H9 (cell line): ENCODE data around the gene CST9L. TPM values are rescaled to one million over a fixed set of nuclear protein-coding genes. Genes with fewer than 3 reads are reported as not detected.

Source experiments
- DNase-seq: peaks from one replicate; pipeline ENCODE4 v3.0.0-alpha.2; 2017
- H2AFZ ChIP-seq: one replicate; pipeline ENCODE4 v1.6.1; 2013; ENCODE audit warnings: mild to moderate bottlenecking, low read length, control low read depth, moderate library complexity
- H2AK5ac ChIP-seq: 2 replicates; pipeline ENCODE4 v1.6.1; 2013; ENCODE audit warnings: low read length, control low read depth, mixed read lengths; ENCODE audit not compliant: insufficient read length
- H2BK120ac ChIP-seq: one replicate; pipeline ENCODE4 v1.6.1; 2013; ENCODE audit warnings: low read depth, mild to moderate bottlenecking, low read length, control low read depth, inconsistent platforms; ENCODE audit not compliant: poor library complexity, severe bottlenecking
- H2BK12ac ChIP-seq: 2 replicates; pipeline ENCODE4 v1.6.1; 2013; ENCODE audit warnings: low read length, control low read depth, mixed read lengths, low read depth; ENCODE audit not compliant: insufficient read length
- H2BK15ac ChIP-seq: 2 replicates; pipeline ENCODE4 v1.6.1; 2013; ENCODE audit warnings: low read depth, low read length, control low read depth
- H2BK20ac ChIP-seq: one replicate; pipeline ENCODE4 v1.6.1; 2013; ENCODE audit warnings: low read depth, mild to moderate bottlenecking, low read length, control low read depth, inconsistent platforms; ENCODE audit not compliant: poor library complexity, severe bottlenecking
- H2BK5ac ChIP-seq: 2 replicates; pipeline ENCODE4 v1.6.1; 2013; ENCODE audit warnings: low read length, control low read depth, mixed read lengths; ENCODE audit not compliant: insufficient read length
- H3K14ac ChIP-seq: 2 replicates; pipeline ENCODE4 v1.6.1; 2013; ENCODE audit warnings: low read length, control low read depth; ENCODE audit not compliant: insufficient read depth
- H3K18ac ChIP-seq: 2 replicates; pipeline ENCODE4 v1.6.1; 2013; ENCODE audit warnings: low read depth, mild to moderate bottlenecking, mixed read lengths, low read length, control low read depth; ENCODE audit not compliant: insufficient read length
- H3K23ac ChIP-seq: 2 replicates; pipeline ENCODE4 v1.6.1; 2013; ENCODE audit warnings: low read length, control low read depth, mixed read lengths, low read depth; ENCODE audit not compliant: insufficient read length
- H3K23me2 ChIP-seq: 2 replicates; pipeline ENCODE4 v1.6.1; 2013; ENCODE audit warnings: low read depth, mild to moderate bottlenecking, mixed read lengths, low read length, control low read depth; ENCODE audit not compliant: insufficient read length, poor library complexity, severe bottlenecking
- H3K27ac ChIP-seq: 2 replicates; pipeline ENCODE4 v1.5.1; 2013; ENCODE audit warnings: low read length, control low read depth, mixed read lengths, low read depth; ENCODE audit not compliant: insufficient read length
- H3K27me3 ChIP-seq: 2 replicates; pipeline ENCODE4 v1.6.1; 2013; ENCODE audit warnings: low read length, control low read depth, inconsistent platforms; ENCODE audit not compliant: insufficient read depth
- H3K4ac ChIP-seq: 2 replicates; pipeline ENCODE4 v1.6.1; 2013; ENCODE audit warnings: low read depth, mild to moderate bottlenecking, control low read depth, inconsistent platforms, low read length, moderate library complexity
- H3K4me1 ChIP-seq: 2 replicates; pipeline ENCODE4 v1.6.1; 2013; ENCODE audit warnings: low read length, control low read depth, inconsistent platforms; ENCODE audit not compliant: insufficient read depth
- H3K4me2 ChIP-seq: 2 replicates; pipeline ENCODE4 v1.6.1; 2013; ENCODE audit warnings: low read length, control low read depth, mixed read lengths; ENCODE audit not compliant: insufficient read length, insufficient read depth
- H3K56ac ChIP-seq: 2 replicates; pipeline ENCODE4 v1.6.1; 2013; ENCODE audit warnings: low read depth, mild to moderate bottlenecking, mixed read lengths, low read length, control low read depth; ENCODE audit not compliant: insufficient read length
- H3K79me1 ChIP-seq: 2 replicates; pipeline ENCODE4 v1.6.1; 2013; ENCODE audit warnings: low read depth, mild to moderate bottlenecking, moderate library complexity, low read length, control low read depth, inconsistent platforms; ENCODE audit not compliant: insufficient read depth, poor library complexity, severe bottlenecking
- H3K79me2 ChIP-seq: 2 replicates; pipeline ENCODE4 v1.6.1; 2013; ENCODE audit warnings: low read length, control low read depth, inconsistent platforms; ENCODE audit not compliant: insufficient read depth
- H3K9ac ChIP-seq: 2 replicates; pipeline ENCODE4 v1.6.1; 2013; ENCODE audit warnings: low read length, control low read depth, mixed read lengths; ENCODE audit not compliant: insufficient read length; ENCODE audit errors: extremely low read depth
- H3K9me3 ChIP-seq: one replicate; pipeline ENCODE4 v1.6.1; 2013; ENCODE audit warnings: low read depth, low read length, inconsistent platforms; ENCODE audit not compliant: control insufficient read depth
- H3T11ph ChIP-seq: one replicate; pipeline ENCODE4 v1.6.1; 2013; ENCODE audit warnings: mild to moderate bottlenecking, low read length, control low read depth, inconsistent platforms
- H4K20me1 ChIP-seq: one replicate; pipeline ENCODE4 v1.6.1; 2013; ENCODE audit not compliant: control insufficient read depth, insufficient read length, insufficient read depth
- H4K5ac ChIP-seq: 2 replicates; pipeline ENCODE4 v1.6.1; 2013; ENCODE audit warnings: low read depth, mild to moderate bottlenecking, mixed read lengths, low read length, control low read depth; ENCODE audit not compliant: insufficient read length
- H4K8ac ChIP-seq: replicated peaks from 2 replicates; pipeline ENCODE4 v1.6.1; 2013; ENCODE audit warnings: low read length, control low read depth, mixed read lengths, low read depth; ENCODE audit not compliant: insufficient read length
- H4K91ac ChIP-seq: 2 replicates; pipeline ENCODE4 v1.6.1; 2013; ENCODE audit warnings: low read depth, mild to moderate bottlenecking, moderate library complexity, mixed read lengths, low read length, control low read depth; ENCODE audit not compliant: insufficient read length
- H3K27ac Mint-ChIP-seq, 3 experiments: 2 replicates in 2 of 3; 3 replicates in 1 of 3; pipeline ENCODE4 v1.8.0; 2020 to 2021; ENCODE audit warnings: mixed read lengths in 3 of 3, mild to moderate bottlenecking in 1 of 3, moderate library complexity in 1 of 3
- H3K27me3 Mint-ChIP-seq: 2 replicates; pipeline ENCODE4 v1.8.0; 2021; ENCODE audit warnings: low read depth, mild to moderate bottlenecking, moderate library complexity, mixed read lengths
- H3K36me3 Mint-ChIP-seq, 3 experiments: 2 replicates in 2 of 3; 3 replicates in 1 of 3; pipeline ENCODE4 v1.8.0; 2020 to 2021; ENCODE audit warnings: low read depth in 3 of 3, mixed read lengths in 3 of 3; ENCODE audit not compliant: insufficient read depth in 1 of 3
- H3K4me1 Mint-ChIP-seq, 2 experiments: 2 replicates each; pipeline ENCODE4 v1.8.0; 2020; ENCODE audit warnings: mixed read lengths in 2 of 2
- H3K4me3 Mint-ChIP-seq, 2 experiments: 2 replicates in 1 of 2; 3 replicates in 1 of 2; pipeline ENCODE4 v1.8.0; 2020 to 2021; ENCODE audit warnings: mild to moderate bottlenecking in 2 of 2, mixed read lengths in 2 of 2, moderate library complexity in 1 of 2
- H3K9me3 Mint-ChIP-seq, 2 experiments: 2 replicates in 1 of 2; 3 replicates in 1 of 2; pipeline ENCODE4 v1.8.0; 2020; ENCODE audit warnings: mild to moderate bottlenecking in 2 of 2, mixed read lengths in 2 of 2, moderate library complexity in 1 of 2
- CTCF ChIP-seq: fragments of 200-600 bp; sonication (generic); conservative IDR thresholded peaks from 3 replicates; pipeline ENCODE4 v1.8.0; 2021; ENCODE audit warnings: antibody characterized with exemption, mild to moderate bottlenecking
- WGBS: extraction: QIAGEN DNeasy Blood & Tissue Kit; methylation state at CpG from one replicate; pipeline ENCODE4 v1.1.7; 2013; ENCODE audit warnings: missing lambda C conversion rate, low lambda C conversion rate, mixed read lengths; ENCODE audit not compliant: insufficient read length; ENCODE audit errors: extremely low coverage; 5-methylcytosine and 5-hydroxymethylcytosine counted together
- total RNA-seq: library from RNA; stranded (reverse); gene quantifications from 2 replicates; pipeline ENCODE4 v1.2.1, GENCODE V29; 2021

Gene CST9L
- total RNA-seq, 1 experiment from 2014 or later: not detected

- Mint-ChIP-seq H3K4me3 (peak overlapping the region in 1 of 2 experiments; percentile 40; a peak in 2 of 5 replicates), H3K36me3 (peaks cover 21 to 32% (median 23%) of the 10 kb centered on the region in 3 experiments), H3K4me1 (peaks cover 46 to 50% of the 10 kb centered on the region in 2 experiments), H3K27ac (no peak overlapping the region; a peak in 1 of 7 replicates), H3K27me3 (peaks cover 27% of the 10 kb centered on the region), H3K9me3 (peaks cover 23 to 28% of the 10 kb centered on the region in 2 experiments)
- no peak overlapping the region for H2BK120ac ChIP-seq
- H3K9me3 ChIP-seq: no peaks in the 10 kb centered on the region
- H3K4me2 ChIP-seq: peak overlapping the region; percentile 47
- no peak overlapping the region for H3K56ac ChIP-seq
- no peak overlapping the region for H3K18ac ChIP-seq
- H2BK20ac ChIP-seq: no peak overlapping the region
- H2AFZ ChIP-seq: no peak overlapping the region
- H4K20me1 ChIP-seq: no peaks in the 10 kb centered on the region
- H3K14ac ChIP-seq: no peak overlapping the region
- H3K4me1 ChIP-seq: no peaks in the 10 kb centered on the region; the same call in 1 of the 2 replicates
- no peak overlapping the region for H4K8ac ChIP-seq
- no peaks in the 10 kb centered on the region for H3K23me2 ChIP-seq
- H3T11ph ChIP-seq: no peak overlapping the region
- no peak overlapping the region for H2BK15ac ChIP-seq
- WGBS: no CpG with 5 or more reads among the region's 1 CpG
- H3K79me2 ChIP-seq: no peaks in the 10 kb centered on the region
- no peak overlapping the region for H4K5ac ChIP-seq
- H3K23ac ChIP-seq: no peak overlapping the region
- no peak overlapping the region for H3K4ac ChIP-seq
- no peak overlapping the region for H3K9ac ChIP-seq
- H3K27ac ChIP-seq: no peak overlapping the region
- H2BK12ac ChIP-seq: no peak overlapping the region
- H2AK5ac ChIP-seq: no peak overlapping the region
- H3K27me3 ChIP-seq: no peaks in the 10 kb centered on the region
- no peak overlapping the region for H4K91ac ChIP-seq
- H2BK5ac ChIP-seq: no peak overlapping the region
- DNase-seq: no peak
- no peak for TF ChIP-seq CTCF
- no peaks in the 10 kb centered on the region for H3K79me1 ChIP-seq
These were observed 35.8 kb downstream of the CST9L start for GRCh38 chr20:23532533-23532932.
